Astrocyte (in vitro differentiated cells and primary cell): ENCODE data around the gene ST3GAL6. TPM values are rescaled to one million over a fixed set of nuclear protein-coding genes. Genes with fewer than 3 reads are reported as not detected.

Source experiments
- DNase-seq: peaks from one replicate; pipeline ENCODE4 v3.0.0-alpha.2; 2010; ENCODE audit warnings: low read depth
- FAIRE-seq: peaks from 2 replicates; lab custom pipeline; 2011; peaks lifted over from hg19 to GRCh38; lab: Jason Lieb, UNC
- H2AFZ ChIP-seq: 2 replicates; pipeline ENCODE4 v1.6.0; 2012; ENCODE audit warnings: low read depth, low read length, inconsistent platforms
- H3K27ac ChIP-seq: 2 replicates; pipeline ENCODE4 v1.5.1; 2011; ENCODE audit warnings: low read depth, low read length, inconsistent platforms
- H3K27me3 ChIP-seq: 2 replicates; pipeline ENCODE4 v1.6.0; 2011; ENCODE audit warnings: low read length, inconsistent platforms; ENCODE audit not compliant: insufficient read depth
- H3K36me3 ChIP-seq: 2 replicates; pipeline ENCODE4 v1.5.1; 2011; ENCODE audit warnings: low read length, inconsistent platforms; ENCODE audit not compliant: insufficient read depth
- H3K4me1 ChIP-seq: 2 replicates; pipeline ENCODE4 v1.5.1; 2011; ENCODE audit warnings: low read length, inconsistent platforms; ENCODE audit not compliant: insufficient read depth
- H3K4me2 ChIP-seq: 2 replicates; pipeline ENCODE4 v1.6.0; 2012; ENCODE audit warnings: low read length, inconsistent platforms
- H3K4me3 ChIP-seq: 2 replicates; pipeline ENCODE4 v1.5.1; 2011; ENCODE audit warnings: low read depth, mild to moderate bottlenecking, low read length, inconsistent platforms; ENCODE audit not compliant: insufficient read depth
- H3K79me2 ChIP-seq: 2 replicates; pipeline ENCODE4 v1.6.0; 2012; ENCODE audit warnings: mild to moderate bottlenecking, low read length, inconsistent platforms; ENCODE audit not compliant: insufficient read depth
- H3K9ac ChIP-seq: 2 replicates; pipeline ENCODE4 v1.6.0; 2012; ENCODE audit warnings: mild to moderate bottlenecking, low read length, inconsistent platforms
- H3K9me3 ChIP-seq: 2 replicates; pipeline ENCODE4 v1.5.1; 2012; ENCODE audit warnings: low read depth, mild to moderate bottlenecking, low read length, inconsistent platforms; ENCODE audit not compliant: insufficient read depth
- H4K20me1 ChIP-seq: 2 replicates; pipeline ENCODE4 v1.6.0; 2012; ENCODE audit warnings: low read length, inconsistent platforms; ENCODE audit not compliant: insufficient read depth
- H3K27ac Mint-ChIP-seq: one replicate; pipeline ENCODE4 v1.8.0; 2021; ENCODE audit warnings: mild to moderate bottlenecking, mixed read lengths; ENCODE audit not compliant: unreplicated experiment
- H3K27me3 Mint-ChIP-seq: one replicate; pipeline ENCODE4 v1.8.0; 2021; ENCODE audit warnings: low read depth, mixed read lengths; ENCODE audit not compliant: unreplicated experiment
- H3K36me3 Mint-ChIP-seq: one replicate; pipeline ENCODE4 v1.8.0; 2021; ENCODE audit warnings: low read depth, mixed read lengths; ENCODE audit not compliant: unreplicated experiment
- H3K4me1 Mint-ChIP-seq: one replicate; pipeline ENCODE4 v1.8.0; 2021; ENCODE audit warnings: low read depth, mixed read lengths; ENCODE audit not compliant: unreplicated experiment
- H3K4me3 Mint-ChIP-seq: one replicate; pipeline ENCODE4 v1.8.0; 2021; ENCODE audit warnings: mild to moderate bottlenecking, moderate library complexity, mixed read lengths; ENCODE audit not compliant: unreplicated experiment
- H3K9me3 Mint-ChIP-seq: one replicate; pipeline ENCODE4 v1.8.0; 2021; ENCODE audit warnings: mild to moderate bottlenecking, mixed read lengths; ENCODE audit not compliant: unreplicated experiment
- EZH2 ChIP-seq: IDR thresholded peaks from 2 replicates; pipeline ENCODE4 v1.6.1; 2012; ENCODE audit warnings: mild to moderate bottlenecking, low read length, inconsistent platforms; ENCODE audit not compliant: insufficient read depth
- total RNA-seq: library from RNA; stranded (reverse); gene quantifications from 2 replicates; pipeline ENCODE4 v1.2.1, GENCODE V29; 2021
- TF ChIP-seq, protein P1 (sequence below): IDR thresholded peaks from 2 replicates; pipeline ENCODE4 v1.5.1; 2011; ENCODE audit warnings: low read depth, mild to moderate bottlenecking, inconsistent platforms, low read length, moderate library complexity; ENCODE audit not compliant: insufficient read depth

The ST3GAL6 gene
- total RNA-seq, 1 donor from 2014 or later, result 4.8 TPM

DNA sequence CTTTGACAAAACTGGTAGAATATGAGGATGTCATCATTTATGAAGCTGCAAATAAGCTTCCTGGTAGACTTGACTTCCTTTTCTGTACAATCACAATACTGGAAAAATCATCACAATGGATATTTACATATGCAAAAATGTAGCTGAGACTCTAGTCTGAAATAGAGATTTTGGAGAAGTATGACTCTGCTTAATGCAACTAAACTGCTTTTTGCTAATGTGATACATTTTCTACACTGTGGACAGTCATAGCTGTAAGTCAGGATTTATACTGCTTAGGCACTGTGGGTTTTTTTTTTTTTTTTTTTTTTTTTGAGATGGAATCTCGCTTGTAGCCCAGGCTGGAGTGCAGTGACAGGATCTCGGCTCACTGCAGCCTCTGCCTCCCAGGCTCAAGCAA, 34.5 kb upstream of the ST3GAL6 start:
- no peak overlapping the region for H2AFZ ChIP-seq
- H3K4me3 Mint-ChIP-seq, result no peak overlapping the region

DNA sequence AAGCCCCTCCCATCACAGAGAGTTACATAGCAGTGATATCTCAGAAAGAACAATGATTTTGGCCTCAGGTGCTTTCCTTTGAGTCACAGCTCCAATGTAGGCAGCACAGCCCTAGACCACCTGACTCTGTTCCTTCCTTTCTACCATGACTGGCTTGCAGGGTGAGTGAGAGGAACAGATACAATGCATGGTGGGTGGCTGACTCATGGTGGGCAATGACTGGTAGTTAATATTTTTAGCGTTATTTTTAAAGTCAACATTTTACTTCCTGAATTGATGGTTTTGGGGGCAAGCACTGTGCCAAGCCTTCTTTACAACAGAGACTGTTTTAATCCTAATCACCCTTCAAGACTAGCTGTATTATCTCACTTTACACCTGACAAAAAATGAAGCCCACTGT, 32.8 kb upstream of the ST3GAL6 start:
- H3K4me3 ChIP-seq, result no peak overlapping the region
- H3K4me2 ChIP-seq, result no peak overlapping the region
- H3K79me2 ChIP-seq, result peaks cover 2% of the 10 kb centered on the region
- no peaks in the 10 kb centered on the region for H3K27me3 ChIP-seq
- H3K27ac ChIP-seq, result no peak overlapping the region
- H3K27ac Mint-ChIP-seq, result peak overlapping the region; percentile 7
- no peak overlapping the region for H2AFZ ChIP-seq
- H3K4me1 ChIP-seq, result peaks cover 10% of the 10 kb centered on the region
- no peaks in the 10 kb centered on the region for H3K9me3 ChIP-seq
- DNase-seq (peak; percentile 38), FAIRE-seq (no peak)
- no peak overlapping the region for H3K4me3 Mint-ChIP-seq
- peaks cover 17% of the 10 kb centered on the region for H3K4me1 Mint-ChIP-seq
- peaks cover 2% of the 10 kb centered on the region for H3K36me3 Mint-ChIP-seq
- H4K20me1 ChIP-seq, result no peaks in the 10 kb centered on the region
- no peaks in the 10 kb centered on the region for H3K9me3 Mint-ChIP-seq
- no peaks in the 10 kb centered on the region for H3K36me3 ChIP-seq
- TF ChIP-seq, protein P1, sequence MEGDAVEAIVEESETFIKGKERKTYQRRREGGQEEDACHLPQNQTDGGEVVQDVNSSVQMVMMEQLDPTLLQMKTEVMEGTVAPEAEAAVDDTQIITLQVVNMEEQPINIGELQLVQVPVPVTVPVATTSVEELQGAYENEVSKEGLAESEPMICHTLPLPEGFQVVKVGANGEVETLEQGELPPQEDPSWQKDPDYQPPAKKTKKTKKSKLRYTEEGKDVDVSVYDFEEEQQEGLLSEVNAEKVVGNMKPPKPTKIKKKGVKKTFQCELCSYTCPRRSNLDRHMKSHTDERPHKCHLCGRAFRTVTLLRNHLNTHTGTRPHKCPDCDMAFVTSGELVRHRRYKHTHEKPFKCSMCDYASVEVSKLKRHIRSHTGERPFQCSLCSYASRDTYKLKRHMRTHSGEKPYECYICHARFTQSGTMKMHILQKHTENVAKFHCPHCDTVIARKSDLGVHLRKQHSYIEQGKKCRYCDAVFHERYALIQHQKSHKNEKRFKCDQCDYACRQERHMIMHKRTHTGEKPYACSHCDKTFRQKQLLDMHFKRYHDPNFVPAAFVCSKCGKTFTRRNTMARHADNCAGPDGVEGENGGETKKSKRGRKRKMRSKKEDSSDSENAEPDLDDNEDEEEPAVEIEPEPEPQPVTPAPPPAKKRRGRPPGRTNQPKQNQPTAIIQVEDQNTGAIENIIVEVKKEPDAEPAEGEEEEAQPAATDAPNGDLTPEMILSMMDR, result no peak
- TF ChIP-seq EZH2, result no peak
- no peak overlapping the region for H3K9ac ChIP-seq
- H3K27me3 Mint-ChIP-seq, result no peaks in the 10 kb centered on the region

More for the DNA sequence above, 34.5 kb upstream of the ST3GAL6 start:
- Histone ChIP-seq H3K4me3 (no peak overlapping the region), H4K20me1 (no peaks in the 10 kb centered on the region), H3K36me3 (no peaks in the 10 kb centered on the region), H3K9ac (no peak overlapping the region), H3K4me1 (peaks cover 6% of the 10 kb centered on the region), H3K27me3 (no peaks in the 10 kb centered on the region), H3K79me2 (peaks cover 2% of the 10 kb centered on the region), H3K9me3 (no peaks in the 10 kb centered on the region), H3K4me2 (no peak overlapping the region), H3K27ac (no peak overlapping the region)
- H3K27me3 Mint-ChIP-seq, result peaks cover under 1% of the 10 kb centered on the region
- TF ChIP-seq, protein P1, result no peak
- TF ChIP-seq EZH2, result no peak
- H3K9me3 Mint-ChIP-seq, result no peaks in the 10 kb centered on the region
- no peak overlapping the region for H3K27ac Mint-ChIP-seq
- DNase-seq (no peak), FAIRE-seq (no peak)
- peaks cover 3% of the 10 kb centered on the region for H3K4me1 Mint-ChIP-seq
- peaks cover 2% of the 10 kb centered on the region for H3K36me3 Mint-ChIP-seq

DNA sequence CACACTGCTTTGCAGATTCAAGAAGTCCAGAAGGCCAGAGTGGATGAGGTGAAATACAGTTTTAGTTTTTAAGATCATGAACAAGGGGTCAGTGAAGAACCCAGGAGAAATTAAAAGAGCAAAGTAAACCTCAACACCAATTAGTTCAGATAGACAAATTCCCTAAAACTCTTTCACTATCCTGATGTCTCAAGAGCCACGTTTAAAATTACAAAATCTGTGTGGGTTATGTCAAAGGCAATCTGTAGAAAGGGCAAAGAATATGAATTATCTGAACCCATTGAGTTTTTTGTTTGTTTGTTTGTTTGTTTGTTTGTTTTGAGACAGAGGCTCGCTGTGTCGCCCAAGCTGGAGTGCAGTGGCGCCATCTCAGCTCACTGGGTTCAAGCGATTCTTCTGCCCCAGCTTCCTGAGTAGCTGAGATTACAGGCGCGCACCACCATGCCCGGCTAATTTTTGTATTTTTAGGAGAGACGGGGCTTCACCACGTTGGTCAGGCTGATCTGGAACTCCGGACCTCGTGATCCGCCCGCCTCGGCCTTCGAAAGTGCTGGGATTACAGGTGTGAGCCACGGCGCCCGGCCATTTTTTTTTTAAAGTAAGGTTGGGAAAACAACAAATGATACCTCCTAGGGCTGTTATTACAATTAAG, 32.1 kb upstream of the ST3GAL6 start:
- Histone ChIP-seq H3K4me2 (no peak overlapping the region), H2AFZ (no peak overlapping the region), H3K27me3 (no peaks in the 10 kb centered on the region), H3K27ac (no peak overlapping the region), H3K9me3 (no peaks in the 10 kb centered on the region), H3K36me3 (no peaks in the 10 kb centered on the region), H3K4me1 (peaks cover 10% of the 10 kb centered on the region), H4K20me1 (no peaks in the 10 kb centered on the region), H3K79me2 (peaks cover 2% of the 10 kb centered on the region), H3K4me3 (no peak overlapping the region), H3K9ac (no peak overlapping the region)
- Mint-ChIP-seq H3K27ac (no peak overlapping the region), H3K36me3 (peaks cover 2% of the 10 kb centered on the region), H3K4me3 (no peak overlapping the region), H3K9me3 (no peaks in the 10 kb centered on the region), H3K4me1 (peaks cover 22% of the 10 kb centered on the region), H3K27me3 (no peaks in the 10 kb centered on the region)
- TF ChIP-seq, protein P1, result no peak
- no peak for TF ChIP-seq EZH2
- no peak for DNase-seq
- FAIRE-seq, result no peak
